Testis (tissue), 2 donors: ENCODE data around the gene DUS2.
"Not testable (repeated sequence)": the region's sequence is repeated elsewhere in the genome, so short reads cannot be mapped to it uniquely, and the experiment has no call there.

ENCODE experiments used
- CTCF ChIP-seq, 3 experiments: fragments of 450-650 bp in 2 of 3; fragments of 200-600 bp in 1 of 3; sonication (generic) in 1 of 3; IDR thresholded peaks; one replicate each; pipeline ENCODE4 v1.5.1; 2016 to 2019; ENCODE audit warnings: antibody characterized with exemption in 3 of 3, mild to moderate bottlenecking in 2 of 3, moderate library complexity in 1 of 3
- POLR2A ChIP-seq: fragments of 450-650 bp; IDR thresholded peaks from one replicate; pipeline ENCODE4 v1.6.1; 2017; ENCODE audit warnings: antibody characterized with exemption, mild to moderate bottlenecking, moderate library complexity

- TF ChIP-seq CTCF (IDR thresholded peaks at IDR 0.05); POLR2A: not testable (repeated sequence)
Measured at GRCh38 chr16:68009872-68010271, 13.2 kb upstream of the DUS2 start.
